ENCODE data around the gene LATS1.
A peak's percentile ranks its signal among the peaks of the same experiment; 100 is the strongest.

Gene LATS1

GRCh38 chr6:149657441-149657840 lies 60.5 kb downstream of the LATS1 start:
- no peak for DNase-seq

- no peak for DNase-seq
Observed at GRCh38 chr6:149651056-149651455, 66.8 kb downstream of the LATS1 start.

DNA sequence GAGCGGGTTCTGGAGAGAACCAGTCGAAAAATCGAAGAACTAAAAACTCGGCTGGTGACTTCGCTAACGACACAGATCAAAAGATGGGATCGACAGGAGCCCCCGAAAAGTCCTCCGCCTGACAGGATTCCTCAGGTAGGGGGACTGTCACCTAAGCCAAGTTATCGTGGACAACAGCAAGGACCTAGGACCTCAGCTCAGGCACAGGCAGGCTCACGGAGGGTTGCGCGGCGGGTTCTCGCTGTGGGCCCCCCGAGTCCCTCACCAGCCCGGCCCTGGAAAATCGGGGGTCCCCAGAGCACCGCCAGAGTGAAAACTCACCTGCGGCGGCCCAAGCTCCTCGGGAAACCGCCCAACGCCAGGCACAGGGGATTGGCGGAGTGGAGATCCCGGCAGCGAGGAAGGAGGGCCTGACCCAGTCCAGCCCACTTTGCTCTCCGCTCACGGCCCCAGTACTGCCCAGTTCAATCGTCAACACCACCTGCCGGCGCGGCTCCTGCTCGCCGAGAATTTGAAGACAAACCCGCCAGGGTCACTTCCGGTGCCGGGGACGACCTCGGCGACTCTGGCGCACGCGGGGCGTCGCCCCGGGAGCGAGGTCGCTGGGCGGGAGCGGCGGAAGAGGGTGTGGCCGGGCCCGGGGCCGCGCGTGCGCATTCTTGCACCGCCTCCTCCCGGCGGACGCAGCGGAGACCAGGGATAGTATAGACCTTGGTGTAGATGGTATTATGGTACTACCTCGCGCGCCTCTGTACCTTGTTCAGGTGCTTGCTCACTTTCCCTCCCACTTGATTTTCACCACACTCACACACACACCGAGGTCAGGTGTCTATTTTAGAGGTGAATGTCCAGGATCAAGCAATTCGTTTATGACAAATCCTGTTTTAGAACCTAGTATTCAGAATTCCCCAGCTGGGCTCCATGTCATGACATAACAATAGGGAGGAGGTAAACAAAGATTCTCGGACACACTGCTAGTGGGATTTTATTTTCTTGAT lies 69.5 kb downstream of the LATS1 start, which contains the start of gene KATNA1:
TSS of gene KATNA1 (minus strand) at position 567 of the 998 bp plus-strand sequence. CDS start 10,167 bp downstream, outside the sequence.
- peak; percentile 86 for DNase-seq

DNA sequence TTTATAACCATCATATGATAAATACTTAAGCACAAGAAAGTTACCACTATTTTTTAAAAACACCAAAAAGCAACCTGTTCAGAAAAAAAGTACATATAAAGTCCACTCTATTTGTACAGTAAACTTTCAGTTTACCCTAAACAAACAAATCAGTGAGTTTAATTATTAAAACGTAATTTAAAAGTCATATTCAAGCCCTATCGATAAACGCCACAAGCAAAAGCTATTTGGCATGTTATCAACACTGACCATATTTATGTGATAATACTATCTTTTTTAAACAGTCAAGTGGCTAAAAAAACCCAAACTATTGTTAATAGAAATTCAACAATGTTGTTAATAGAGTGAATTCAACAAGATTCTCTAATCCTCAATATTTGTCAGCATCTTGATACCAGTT lies 71.3 kb downstream of the LATS1 start:
- DNase-seq, result no peak

DNA sequence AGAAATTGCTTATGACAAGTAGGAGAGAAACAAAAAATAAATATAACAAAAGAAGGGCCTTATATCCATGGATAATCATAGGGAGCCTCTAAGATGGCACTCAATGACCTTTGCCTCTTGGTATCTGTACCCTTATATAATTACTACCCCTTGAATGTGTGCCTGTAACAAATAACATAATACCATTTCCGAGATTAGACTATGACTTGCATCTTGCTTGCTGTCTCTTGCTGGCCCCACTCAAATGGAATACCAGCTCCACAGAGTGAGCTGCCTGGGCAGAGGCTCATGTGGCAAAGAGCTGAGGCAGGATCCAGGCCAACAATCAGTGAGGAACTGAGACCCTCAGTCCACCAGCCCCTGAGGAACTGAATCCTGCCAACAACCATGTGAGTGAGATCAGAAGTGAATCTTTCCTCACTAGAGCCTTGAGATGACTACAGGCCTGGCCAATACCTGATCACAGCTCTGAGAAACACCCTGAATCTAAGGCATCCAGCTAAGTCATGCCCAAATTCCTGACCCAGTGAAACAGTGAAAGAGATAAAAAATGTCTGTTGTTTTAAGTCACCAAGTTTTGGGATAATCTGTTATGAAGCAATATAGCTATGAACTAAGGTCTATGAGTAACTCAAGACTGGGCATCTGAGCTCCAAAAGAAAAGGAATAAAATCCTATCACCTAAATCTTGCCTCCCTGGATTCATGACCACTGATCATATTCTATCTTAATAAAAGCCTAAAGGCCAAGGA lies 74.9 kb downstream of the LATS1 start:
- no peak for DNase-seq

GRCh38 chr6:149636124-149636523 lies 81.8 kb downstream of the LATS1 start:
- DNase-seq, result no peak

- no peak for DNase-seq
Observed at GRCh38 chr6:149634315-149634714, 83.6 kb downstream of the LATS1 start.

- DNase-seq, result no peak
Observed at GRCh38 chr6:149628875-149629510, 88.9 kb downstream of the LATS1 start.

GRCh38 chr6:149627672-149628071 lies 90.2 kb downstream of the LATS1 start:
- DNase-seq, result no peak

DNA sequence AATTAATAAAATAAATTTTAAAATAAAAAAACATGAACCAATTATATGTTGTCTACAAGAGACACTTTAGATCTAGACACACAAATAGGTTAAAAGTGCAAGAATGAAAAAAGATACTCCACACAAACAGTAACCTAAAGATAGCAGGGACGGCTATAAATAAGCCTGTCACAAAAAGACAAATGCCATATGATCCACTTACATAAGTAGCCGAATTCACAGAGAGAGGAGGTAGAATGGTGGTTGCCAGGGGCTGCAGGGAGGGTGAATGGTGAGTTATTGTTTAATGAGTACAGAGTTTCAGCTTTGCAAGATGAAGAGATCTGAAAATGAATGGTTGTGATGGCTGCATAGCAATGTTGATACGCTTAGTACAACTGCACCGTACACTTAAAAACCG lies 102.1 kb downstream of the LATS1 start:
- DNase-seq, result no peak

DNA sequence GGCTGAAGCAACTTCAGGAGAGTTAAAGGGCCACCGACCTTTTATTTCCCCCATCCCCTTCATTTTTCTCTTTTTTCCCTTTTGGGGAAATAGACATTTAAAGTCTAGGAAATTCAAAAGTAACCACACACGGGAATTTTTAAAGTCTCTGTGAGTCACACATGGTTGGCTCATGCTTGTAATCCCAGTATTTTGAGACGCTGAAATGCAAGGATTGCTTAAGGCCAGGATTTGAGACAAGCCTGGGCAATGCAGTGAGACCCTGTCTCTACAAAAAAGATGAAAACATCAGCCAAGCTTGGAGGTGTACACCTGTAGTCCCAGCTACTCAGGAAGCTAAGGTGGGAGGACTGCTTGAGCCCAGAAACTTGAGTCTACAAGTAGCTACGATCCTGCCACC lies 103.6 kb downstream of the LATS1 start:
- DNase-seq, result no peak

- no peak for DNase-seq
Observed at GRCh38 chr6:149608381-149608982, 109.4 kb downstream of the LATS1 start.
